Liver (tissue), 3 donors: ENCODE results near the gene GALK2.

Source experiments
- EGR1 ChIP-seq, 2 donors: IDR thresholded peaks; 2 replicates each; pipeline ENCODE4 v1.6.1; 2016 to 2018; ENCODE audit warnings: antibody characterized with exemption in 2 of 2, low read depth in 2 of 2
- JUND ChIP-seq, 2 donors: IDR thresholded peaks; 2 replicates each; pipeline ENCODE4 v1.6.1; 2016; ENCODE audit warnings: antibody characterized with exemption in 2 of 2
- NR2F2 ChIP-seq: IDR thresholded peaks from 2 replicates; pipeline ENCODE4 v1.6.1; 2016; ENCODE audit warnings: antibody characterized with exemption
- RAD21 ChIP-seq, 2 donors: IDR thresholded peaks; 2 replicates each; pipeline ENCODE4 v1.6.1; 2016; ENCODE audit warnings: antibody characterized with exemption in 2 of 2, mild to moderate bottlenecking in 2 of 2
- RXRA ChIP-seq, 2 donors: IDR thresholded peaks; 2 replicates each; pipeline ENCODE4 v1.6.1; 2017 to 2018; ENCODE audit warnings: antibody characterized with exemption in 2 of 2, mild to moderate bottlenecking in 1 of 2
- TAF1 ChIP-seq: conservative IDR thresholded peaks from 2 replicates; pipeline ENCODE4 v1.6.1; 2016; ENCODE audit warnings: antibody characterized with exemption, mild to moderate bottlenecking
- TF ChIP-seq, protein P1 (sequence below): fragments of 150-350 bp; IDR thresholded peaks from 2 replicates; pipeline ENCODE4 v1.5.1; 2017; ENCODE audit warnings: improper control_type of control experiment, low read depth, low read length; ENCODE audit not compliant: missing input control
- TF ChIP-seq, protein P2 (sequence below): IDR thresholded peaks from 2 replicates; pipeline ENCODE4 v1.6.1; 2016; ENCODE audit warnings: antibody characterized with exemption, mild to moderate bottlenecking
- TF ChIP-seq, protein P3 (sequence below): IDR thresholded peaks from 2 replicates; pipeline ENCODE4 v1.6.1; 2016; ENCODE audit warnings: antibody characterized with exemption
- TF ChIP-seq, protein P4 (sequence below): IDR thresholded peaks from 2 replicates; pipeline ENCODE4 v1.6.1; 2016; ENCODE audit warnings: antibody characterized with exemption
- donor health status: healthy.
- donor health status: healthy.

DNA sequence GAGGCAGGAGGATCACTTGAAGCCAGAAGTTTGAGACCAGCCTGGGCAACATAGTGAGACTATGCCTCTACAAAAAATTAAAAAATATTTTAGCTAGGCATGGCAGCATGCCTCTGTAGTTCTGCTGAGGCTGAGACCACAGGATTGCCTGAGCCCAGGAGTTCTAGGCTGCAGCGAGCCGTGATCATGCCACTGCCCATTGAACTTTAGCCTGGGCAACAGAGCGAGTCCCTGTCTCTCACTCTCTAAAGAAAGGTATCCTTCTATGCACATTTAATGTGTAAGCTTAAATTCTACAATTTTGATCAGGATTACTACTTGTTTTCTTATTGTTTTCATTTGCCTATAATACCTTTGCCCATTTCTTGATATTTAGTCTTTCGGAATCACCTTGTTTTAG is 26.8 kb downstream of the GALK2 start:
- TF ChIP-seq, protein P1, sequence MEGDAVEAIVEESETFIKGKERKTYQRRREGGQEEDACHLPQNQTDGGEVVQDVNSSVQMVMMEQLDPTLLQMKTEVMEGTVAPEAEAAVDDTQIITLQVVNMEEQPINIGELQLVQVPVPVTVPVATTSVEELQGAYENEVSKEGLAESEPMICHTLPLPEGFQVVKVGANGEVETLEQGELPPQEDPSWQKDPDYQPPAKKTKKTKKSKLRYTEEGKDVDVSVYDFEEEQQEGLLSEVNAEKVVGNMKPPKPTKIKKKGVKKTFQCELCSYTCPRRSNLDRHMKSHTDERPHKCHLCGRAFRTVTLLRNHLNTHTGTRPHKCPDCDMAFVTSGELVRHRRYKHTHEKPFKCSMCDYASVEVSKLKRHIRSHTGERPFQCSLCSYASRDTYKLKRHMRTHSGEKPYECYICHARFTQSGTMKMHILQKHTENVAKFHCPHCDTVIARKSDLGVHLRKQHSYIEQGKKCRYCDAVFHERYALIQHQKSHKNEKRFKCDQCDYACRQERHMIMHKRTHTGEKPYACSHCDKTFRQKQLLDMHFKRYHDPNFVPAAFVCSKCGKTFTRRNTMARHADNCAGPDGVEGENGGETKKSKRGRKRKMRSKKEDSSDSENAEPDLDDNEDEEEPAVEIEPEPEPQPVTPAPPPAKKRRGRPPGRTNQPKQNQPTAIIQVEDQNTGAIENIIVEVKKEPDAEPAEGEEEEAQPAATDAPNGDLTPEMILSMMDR, result no peak
- TF ChIP-seq, protein P2, sequence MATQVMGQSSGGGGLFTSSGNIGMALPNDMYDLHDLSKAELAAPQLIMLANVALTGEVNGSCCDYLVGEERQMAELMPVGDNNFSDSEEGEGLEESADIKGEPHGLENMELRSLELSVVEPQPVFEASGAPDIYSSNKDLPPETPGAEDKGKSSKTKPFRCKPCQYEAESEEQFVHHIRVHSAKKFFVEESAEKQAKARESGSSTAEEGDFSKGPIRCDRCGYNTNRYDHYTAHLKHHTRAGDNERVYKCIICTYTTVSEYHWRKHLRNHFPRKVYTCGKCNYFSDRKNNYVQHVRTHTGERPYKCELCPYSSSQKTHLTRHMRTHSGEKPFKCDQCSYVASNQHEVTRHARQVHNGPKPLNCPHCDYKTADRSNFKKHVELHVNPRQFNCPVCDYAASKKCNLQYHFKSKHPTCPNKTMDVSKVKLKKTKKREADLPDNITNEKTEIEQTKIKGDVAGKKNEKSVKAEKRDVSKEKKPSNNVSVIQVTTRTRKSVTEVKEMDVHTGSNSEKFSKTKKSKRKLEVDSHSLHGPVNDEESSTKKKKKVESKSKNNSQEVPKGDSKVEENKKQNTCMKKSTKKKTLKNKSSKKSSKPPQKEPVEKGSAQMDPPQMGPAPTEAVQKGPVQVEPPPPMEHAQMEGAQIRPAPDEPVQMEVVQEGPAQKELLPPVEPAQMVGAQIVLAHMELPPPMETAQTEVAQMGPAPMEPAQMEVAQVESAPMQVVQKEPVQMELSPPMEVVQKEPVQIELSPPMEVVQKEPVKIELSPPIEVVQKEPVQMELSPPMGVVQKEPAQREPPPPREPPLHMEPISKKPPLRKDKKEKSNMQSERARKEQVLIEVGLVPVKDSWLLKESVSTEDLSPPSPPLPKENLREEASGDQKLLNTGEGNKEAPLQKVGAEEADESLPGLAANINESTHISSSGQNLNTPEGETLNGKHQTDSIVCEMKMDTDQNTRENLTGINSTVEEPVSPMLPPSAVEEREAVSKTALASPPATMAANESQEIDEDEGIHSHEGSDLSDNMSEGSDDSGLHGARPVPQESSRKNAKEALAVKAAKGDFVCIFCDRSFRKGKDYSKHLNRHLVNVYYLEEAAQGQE, result no peak
- TF ChIP-seq, protein P3, sequence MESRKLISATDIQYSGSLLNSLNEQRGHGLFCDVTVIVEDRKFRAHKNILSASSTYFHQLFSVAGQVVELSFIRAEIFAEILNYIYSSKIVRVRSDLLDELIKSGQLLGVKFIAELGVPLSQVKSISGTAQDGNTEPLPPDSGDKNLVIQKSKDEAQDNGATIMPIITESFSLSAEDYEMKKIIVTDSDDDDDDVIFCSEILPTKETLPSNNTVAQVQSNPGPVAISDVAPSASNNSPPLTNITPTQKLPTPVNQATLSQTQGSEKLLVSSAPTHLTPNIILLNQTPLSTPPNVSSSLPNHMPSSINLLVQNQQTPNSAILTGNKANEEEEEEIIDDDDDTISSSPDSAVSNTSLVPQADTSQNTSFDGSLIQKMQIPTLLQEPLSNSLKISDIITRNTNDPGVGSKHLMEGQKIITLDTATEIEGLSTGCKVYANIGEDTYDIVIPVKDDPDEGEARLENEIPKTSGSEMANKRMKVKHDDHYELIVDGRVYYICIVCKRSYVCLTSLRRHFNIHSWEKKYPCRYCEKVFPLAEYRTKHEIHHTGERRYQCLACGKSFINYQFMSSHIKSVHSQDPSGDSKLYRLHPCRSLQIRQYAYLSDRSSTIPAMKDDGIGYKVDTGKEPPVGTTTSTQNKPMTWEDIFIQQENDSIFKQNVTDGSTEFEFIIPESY, result no peak
- TF ChIP-seq TAF1 (no peak), RXRA (IDR thresholded peaks at IDR 0.05) (no peak), EGR1 (IDR thresholded peaks at IDR 0.05; ENCODE audit: low read depth in 2 of 2) (no peak), JUND (IDR thresholded peaks at IDR 0.05) (no peak), RAD21 (IDR thresholded peaks at IDR 0.05) (no peak), NR2F2 (no peak)
- TF ChIP-seq, protein P4, sequence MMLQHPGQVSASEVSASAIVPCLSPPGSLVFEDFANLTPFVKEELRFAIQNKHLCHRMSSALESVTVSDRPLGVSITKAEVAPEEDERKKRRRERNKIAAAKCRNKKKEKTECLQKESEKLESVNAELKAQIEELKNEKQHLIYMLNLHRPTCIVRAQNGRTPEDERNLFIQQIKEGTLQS, result no peak
